Stimulated activated CD4-positive, alpha-beta T cell treated with anti-CD3 and anti-CD28 coated beads, Interleukin-15, amount 100 ng/mL, for 1 hour (primary cell): ENCODE results near the gene RHBDD3.

ENCODE experiments used
- DNase-seq, 2 donors: peaks; one replicate each; pipeline ENCODE4 v3.0.0-alpha.2; 2020; ENCODE audit warnings: low read depth in 1 of 2, low spot score in 1 of 2

The RHBDD3 gene

GRCh38 chr22:29269731-29270474 lies 2.1 kb upstream of the RHBDD3 start:
- no peak for DNase-seq

- DNase-seq, result no peak
Measured at GRCh38 chr22:29269230-29269604, 1.4 kb upstream of the RHBDD3 start.

- no peak for DNase-seq
Measured at GRCh38 chr22:29268511-29269229, 889 bp upstream of the RHBDD3 start.

DNA sequence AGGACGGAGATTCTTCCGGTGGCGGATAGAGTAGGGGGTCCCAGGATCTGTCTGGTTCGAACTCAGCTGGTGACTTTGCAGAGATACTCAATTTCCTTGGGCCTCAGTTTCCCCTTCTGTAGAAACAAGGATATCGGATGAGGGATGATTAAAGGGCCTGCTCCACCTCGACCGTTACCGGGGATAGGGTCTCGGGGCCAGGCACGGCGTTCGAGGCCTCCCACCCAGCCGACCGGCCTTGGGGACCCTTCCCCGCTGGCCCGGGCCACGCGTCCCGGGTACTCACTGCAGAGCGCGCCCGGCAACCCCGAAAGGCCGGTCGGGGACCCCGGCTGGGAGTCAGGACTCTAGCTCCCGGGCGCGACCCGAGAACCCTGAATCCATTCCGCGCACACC lies 321 bp downstream of the RHBDD3 start:
- no peak for DNase-seq

- DNase-seq, result no peak
Measured at GRCh38 chr22:29266564-29267461, 968 bp downstream of the RHBDD3 start.

DNA sequence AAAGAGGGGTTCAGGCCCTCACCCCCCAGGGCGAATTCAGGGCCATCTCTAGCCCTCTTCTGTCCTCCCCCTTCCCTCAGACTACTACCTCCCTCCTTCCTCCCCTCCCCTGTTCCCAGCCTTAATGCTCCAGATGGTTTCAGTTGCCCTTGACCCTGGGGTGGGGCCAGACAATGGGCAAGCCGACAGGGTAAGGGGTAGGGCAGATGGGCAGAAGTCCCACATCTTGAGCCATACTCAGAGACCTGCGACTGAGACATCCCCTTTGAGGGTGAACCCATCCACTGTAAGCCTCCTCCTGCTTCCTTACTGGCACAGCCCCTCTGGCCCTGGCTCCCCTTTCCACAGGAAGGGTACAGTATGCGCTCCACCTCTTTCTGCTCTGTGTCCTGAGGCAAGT lies 1.9 kb downstream of the RHBDD3 start:
- no peak for DNase-seq

DNA sequence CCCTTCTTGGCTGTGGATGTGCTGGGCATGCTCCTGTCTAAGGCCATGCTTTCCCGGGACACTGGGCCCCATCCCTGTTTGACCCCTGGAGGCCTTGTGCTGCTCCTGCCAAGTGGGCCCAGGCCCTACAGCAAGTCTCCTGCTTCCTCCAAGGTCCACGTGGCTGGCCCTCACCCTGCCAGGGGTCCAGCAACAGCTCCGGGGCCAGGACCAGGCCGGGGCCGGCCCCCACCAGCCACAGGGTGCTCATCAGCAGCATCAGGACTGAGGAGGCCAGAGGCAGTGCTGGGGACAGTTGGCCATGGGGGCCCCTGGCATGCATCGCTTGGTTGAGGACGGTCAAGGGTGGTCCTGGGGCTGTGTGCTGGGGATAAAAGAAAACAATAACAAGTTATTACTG lies 2.5 kb downstream of the RHBDD3 start:
- no peak for DNase-seq

- no peak for DNase-seq
Measured at GRCh38 chr22:29263791-29264276, 3.9 kb downstream of the RHBDD3 start.

GRCh38 chr22:29260601-29261315 lies 7.0 kb downstream of the RHBDD3 start:
- DNase-seq, result no peak

DNA sequence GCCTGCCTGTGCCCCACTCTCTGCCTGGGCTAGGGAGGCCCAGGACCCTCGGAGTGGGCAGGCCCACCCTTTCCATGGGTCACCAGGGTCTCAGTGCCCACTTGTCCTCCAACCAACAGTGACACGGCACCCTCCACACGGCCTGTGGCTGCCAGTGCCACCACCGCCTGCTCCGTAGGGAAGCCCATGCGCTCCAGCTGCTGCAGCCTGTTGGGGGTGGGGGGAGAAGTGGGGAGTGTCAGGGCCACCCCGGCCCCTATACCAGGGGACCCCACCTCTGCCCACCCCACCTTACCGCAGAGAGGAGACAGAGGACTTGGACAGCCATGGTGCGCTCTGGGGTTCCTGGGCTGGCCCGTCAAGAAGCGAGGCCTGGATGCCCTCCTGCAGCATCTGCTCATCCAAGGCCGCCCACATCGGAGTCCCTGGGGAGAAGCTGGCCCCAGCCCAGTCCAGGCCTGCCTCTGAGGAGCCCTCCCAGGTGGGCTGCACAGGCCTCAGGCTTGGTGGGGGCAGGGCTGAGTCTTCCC lies 7.7 kb downstream of the RHBDD3 start:
- DNase-seq, result no peak

DNA sequence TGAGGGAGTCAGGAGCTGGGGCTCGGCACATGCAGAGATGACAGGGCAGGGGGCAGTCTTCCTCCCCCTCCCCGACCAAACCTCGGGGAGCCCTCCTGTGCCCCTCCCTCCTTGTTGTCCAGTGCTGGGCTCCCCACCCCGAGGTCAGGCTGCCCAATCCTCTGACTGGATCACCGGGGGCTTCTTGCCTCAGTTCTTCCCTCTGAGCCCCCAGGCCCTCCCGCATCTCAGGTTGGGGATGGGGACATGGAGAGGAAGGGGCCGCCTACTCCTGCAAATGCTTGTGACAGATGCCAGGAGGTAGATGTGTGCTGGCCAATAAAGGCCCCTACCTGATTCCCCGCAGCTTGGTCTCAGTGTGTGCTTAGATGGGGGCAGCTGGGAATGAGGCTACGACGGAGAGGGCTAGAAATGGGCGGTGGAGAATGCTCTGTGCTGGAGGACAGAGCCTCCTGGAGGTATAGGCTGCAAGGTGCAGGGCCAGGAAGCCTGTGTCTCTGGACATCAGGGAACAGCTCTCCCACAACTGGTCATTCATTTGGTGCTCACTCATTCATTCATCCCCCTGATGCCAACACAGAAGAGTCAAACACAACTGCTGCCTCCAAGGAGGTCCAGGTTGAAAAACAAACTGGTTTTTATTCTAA lies 8.4 kb downstream of the RHBDD3 start:
- DNase-seq, result no peak

GRCh38 chr22:29258407-29259252 lies 9.2 kb downstream of the RHBDD3 start:
- DNase-seq, result no peak

DNA sequence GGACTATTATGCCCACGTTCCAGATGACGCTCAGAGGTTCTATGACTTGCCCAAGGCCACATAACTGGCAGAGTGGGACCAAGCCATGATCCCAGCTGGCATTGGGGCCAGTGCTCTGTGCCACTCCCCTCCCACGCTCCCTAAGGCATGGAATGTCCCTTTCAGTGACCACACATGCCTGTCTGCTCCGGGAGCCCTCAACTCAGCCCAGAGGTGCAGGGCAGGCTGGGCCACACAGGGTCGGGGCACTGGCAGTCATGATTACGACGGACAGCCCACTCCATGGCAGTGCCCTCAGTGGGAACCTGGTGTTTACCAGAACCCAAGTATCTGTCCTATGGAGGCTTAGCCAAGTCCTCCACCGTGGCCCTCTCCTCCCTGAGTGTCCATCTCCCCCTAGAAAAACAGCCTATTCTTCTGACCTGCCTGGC lies 10.0 kb downstream of the RHBDD3 start:
- no peak for DNase-seq

GRCh38 chr22:29256606-29257325 lies 11.0 kb downstream of the RHBDD3 start:
- no peak for DNase-seq

GRCh38 chr22:29255064-29255621 lies 12.6 kb downstream of the RHBDD3 start:
- DNase-seq, result no peak

DNA sequence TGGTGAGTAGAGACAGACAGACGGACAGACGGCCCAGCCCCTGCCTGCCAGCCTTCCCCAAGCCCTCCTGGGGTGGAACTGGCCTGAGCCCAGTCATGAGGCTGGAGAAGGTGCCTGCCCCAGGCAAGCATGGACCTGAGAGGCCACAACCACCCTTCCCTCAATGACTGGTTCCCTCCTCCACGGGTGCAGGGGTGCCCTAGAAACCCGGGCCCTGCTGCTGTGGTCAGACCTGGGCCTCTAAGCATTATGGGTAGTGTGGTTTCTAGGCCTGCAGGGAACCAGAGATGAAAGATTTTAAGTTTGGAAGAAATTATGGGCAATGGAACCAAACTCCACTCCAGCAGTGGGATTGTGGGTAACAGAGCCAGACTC lies 13.5 kb downstream of the RHBDD3 start:
- DNase-seq, result no peak

DNA sequence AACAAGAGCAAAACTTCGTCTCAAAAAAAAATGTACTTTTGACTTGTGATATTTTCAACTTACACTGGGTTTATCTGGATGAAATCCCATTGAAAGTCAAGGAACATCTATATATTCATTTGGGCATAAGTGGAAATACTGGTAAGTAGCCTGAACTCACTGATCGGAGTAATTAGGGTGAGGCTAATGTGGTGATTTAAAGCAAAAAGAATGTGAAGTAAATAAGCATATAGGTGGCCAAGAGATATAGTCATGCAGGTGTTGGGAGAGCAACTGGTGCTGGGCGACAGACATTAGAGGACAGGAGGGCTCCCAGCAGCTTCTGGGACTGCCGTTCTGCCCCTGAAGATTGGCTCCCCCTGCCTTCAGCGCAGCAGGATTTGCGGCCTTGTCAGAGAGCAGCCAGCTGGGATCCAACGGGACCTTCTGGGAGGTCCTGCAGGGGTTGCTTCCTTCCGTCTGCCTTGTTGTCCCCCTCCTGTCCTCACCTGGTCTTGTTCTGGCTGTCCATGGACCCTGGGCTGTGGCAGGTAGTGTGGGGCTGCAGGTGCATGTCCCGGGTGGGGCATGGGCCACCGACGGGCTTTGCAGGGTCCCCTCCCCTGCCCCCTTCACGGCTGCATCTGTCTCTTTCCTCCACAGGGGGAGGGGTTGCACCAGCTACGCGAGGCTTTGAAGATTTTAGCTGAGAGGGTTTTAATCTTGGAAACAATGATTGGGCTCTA lies 14.1 kb downstream of the RHBDD3 start:
- DNase-seq, result no peak
